ENCODE measurements around the gene SQSTM1. TPM values are rescaled to one million over a fixed set of nuclear protein-coding genes. Genes with fewer than 3 reads are reported as not detected.

SQSTM1 gene
- total RNA-seq, 1 experiment from 2014 or later, result 105 TPM

GRCh38 chr5:179804555-179804947 lies 16.2 kb upstream of the SQSTM1 start:
- POLR2A ChIA-PET (ENCODE audit: low non-redundant PET), result no interaction called here
- CTCF ChIA-PET, result no interaction called here
- no peak for DNase-seq (ENCODE audit: low spot score)
- no peaks in the 10 kb centered on the region for H3K27me3 ChIP-seq (replicated peaks; ENCODE audit: insufficient read depth, low read depth, low read length, poor library complexity)
- H3K36me3 ChIP-seq (ENCODE audit: insufficient read depth, low read length, poor library complexity, severe bottlenecking), result no peaks in the 10 kb centered on the region
- peak overlapping the region; percentile 76 for H3K4me3 ChIP-seq (ENCODE audit: low read depth, low read length, poor library complexity, severe bottlenecking)
- BruUV-seq (replicated peaks), result no TSS peak
- no peak overlapping the region for H3K27ac ChIP-seq (ENCODE audit: low read depth, low read length, poor library complexity, severe bottlenecking)
- TF ChIP-seq EZH2 (IDR thresholded peaks at IDR 0.05; ENCODE audit: borderline replicate concordance, low read depth, low read length, poor library complexity, severe bottlenecking) (no peak), CTCF (conservative IDR thresholded peaks at IDR 0.05; ENCODE audit: low read depth, low read length) (no peak)
- peaks cover 28% of the 10 kb centered on the region for H3K4me1 ChIP-seq (ENCODE audit: insufficient read depth, low read length, poor library complexity, severe bottlenecking)
- no peaks in the 10 kb centered on the region for H3K9me3 ChIP-seq (ENCODE audit: low read depth, low read length, poor library complexity, severe bottlenecking)
- intact Hi-C loops (cut with micrococcal nuclease; ENCODE audit: unreplicated experiment), result loop anchor here (5.0 kb wide), 3 partner anchors 53 to 288 kb away; partner anchors contain the start of genes MRNIP and TBC1D9B

GRCh38 chr5:179805070-179805528 lies 15.6 kb upstream of the SQSTM1 start:
- Histone ChIP-seq H3K27me3 (replicated peaks; ENCODE audit: insufficient read depth, low read depth, low read length, poor library complexity) (no peaks in the 10 kb centered on the region), H3K4me3 (ENCODE audit: low read depth, low read length, poor library complexity, severe bottlenecking) (peak overlapping the region; percentile 76), H3K4me1 (ENCODE audit: insufficient read depth, low read length, poor library complexity, severe bottlenecking) (peaks cover 28% of the 10 kb centered on the region), H3K36me3 (ENCODE audit: insufficient read depth, low read length, poor library complexity, severe bottlenecking) (no peaks in the 10 kb centered on the region), H3K9me3 (ENCODE audit: low read depth, low read length, poor library complexity, severe bottlenecking) (no peaks in the 10 kb centered on the region), H3K27ac (ENCODE audit: low read depth, low read length, poor library complexity, severe bottlenecking) (peak overlapping the region; percentile 54)
- TSS peak; percentile 42 for BruUV-seq (replicated peaks)
- no peak for TF ChIP-seq CTCF (conservative IDR thresholded peaks at IDR 0.05; ENCODE audit: low read depth, low read length)
- TF ChIP-seq EZH2 (IDR thresholded peaks at IDR 0.05; ENCODE audit: borderline replicate concordance, low read depth, low read length, poor library complexity, severe bottlenecking), result no peak
- no peak for DNase-seq (ENCODE audit: low spot score)
- POLR2A ChIA-PET (ENCODE audit: low non-redundant PET), result no interaction called here
- CTCF ChIA-PET, result no interaction called here
- intact Hi-C loops (cut with micrococcal nuclease; ENCODE audit: unreplicated experiment), result no loop called here

GRCh38 chr5:179805529-179806249 lies 15.0 kb upstream of the SQSTM1 start:
- intact Hi-C loops (cut with micrococcal nuclease; ENCODE audit: unreplicated experiment), result no loop called here
- Histone ChIP-seq H3K4me3 (ENCODE audit: low read depth, low read length, poor library complexity, severe bottlenecking) (peak overlapping the region; percentile 76), H3K27me3 (replicated peaks; ENCODE audit: insufficient read depth, low read depth, low read length, poor library complexity) (no peaks in the 10 kb centered on the region), H3K4me1 (ENCODE audit: insufficient read depth, low read length, poor library complexity, severe bottlenecking) (peaks cover 28% of the 10 kb centered on the region), H3K27ac (ENCODE audit: low read depth, low read length, poor library complexity, severe bottlenecking) (peak overlapping the region; percentile 71), H3K36me3 (ENCODE audit: insufficient read depth, low read length, poor library complexity, severe bottlenecking) (no peaks in the 10 kb centered on the region), H3K9me3 (ENCODE audit: low read depth, low read length, poor library complexity, severe bottlenecking) (no peaks in the 10 kb centered on the region)
- POLR2A ChIA-PET (ENCODE audit: low non-redundant PET), result no interaction called here
- CTCF ChIA-PET, result interaction anchor here (0.5 kb wide), 1 partner anchor 99 kb away, joined by 7 read pairs; no protein-coding TSS in a partner anchor
- no TSS peak for BruUV-seq (replicated peaks)
- DNase-seq (ENCODE audit: low spot score), result no peak
- TF ChIP-seq EZH2 (IDR thresholded peaks at IDR 0.05; ENCODE audit: borderline replicate concordance, low read depth, low read length, poor library complexity, severe bottlenecking), result no peak
- no peak for TF ChIP-seq CTCF (conservative IDR thresholded peaks at IDR 0.05; ENCODE audit: low read depth, low read length)

Measured in A673 (cell line).